ENCODE results near the gene RBM14.

- TF ChIP-seq POLR2AphosphoS5 (IDR thresholded peaks at IDR 0.05; ENCODE audit: borderline replicate concordance, low read depth, low read length) (no peak), EZH2 (IDR thresholded peaks at IDR 0.05) (no peak)
Observed at GRCh38 chr11:66624450-66624849, 8.0 kb downstream of the RBM14 start.

Data from SK-N-MC (cell line).